ENCODE measurements around the gene SERPINB12.

SERPINB12 gene

GRCh38 chr18:63550068-63550467 is 7.9 kb downstream of the SERPINB12 start:
- no peak for DNase-seq (ENCODE audit: low read depth in 2 of 3, low spot score in 2 of 3)

- no peak for DNase-seq (ENCODE audit: low read depth in 2 of 3, low spot score in 2 of 3)
Measured at GRCh38 chr18:63551769-63552168, 9.6 kb downstream of the SERPINB12 start.

GRCh38 chr18:63552581-63552980 is 10.4 kb downstream of the SERPINB12 start:
- DNase-seq (ENCODE audit: low read depth in 2 of 3, low spot score in 2 of 3), result no peak

GRCh38 chr18:63553081-63553480 is 10.9 kb downstream of the SERPINB12 start:
- no peak for DNase-seq (ENCODE audit: low read depth in 2 of 3, low spot score in 2 of 3)

- no peak for DNase-seq (ENCODE audit: low read depth in 2 of 3, low spot score in 2 of 3)
Measured at GRCh38 chr18:63559567-63560491, 17.7 kb downstream of the SERPINB12 start.

GRCh38 chr18:63562284-63562683 is 20.1 kb downstream of the SERPINB12 start:
- DNase-seq (ENCODE audit: low read depth in 2 of 3, low spot score in 2 of 3), result no peak

GRCh38 chr18:63564021-63564420 is 21.9 kb downstream of the SERPINB12 start:
- no peak for DNase-seq (ENCODE audit: low read depth in 2 of 3, low spot score in 2 of 3)

GRCh38 chr18:63564561-63564960 is 22.4 kb downstream of the SERPINB12 start:
- no peak for DNase-seq (ENCODE audit: low read depth in 2 of 3, low spot score in 2 of 3)

- no peak for DNase-seq (ENCODE audit: low read depth in 2 of 3, low spot score in 2 of 3)
Measured at GRCh38 chr18:63567276-63567675, 25.1 kb downstream of the SERPINB12 start.

- DNase-seq (ENCODE audit: low read depth in 2 of 3, low spot score in 2 of 3), result no peak
Measured at GRCh38 chr18:63567825-63568224, 25.7 kb downstream of the SERPINB12 start.

- no peak for DNase-seq (ENCODE audit: low read depth in 2 of 3, low spot score in 2 of 3)
Measured at GRCh38 chr18:63570721-63571120, 28.6 kb downstream of the SERPINB12 start.

- no peak for DNase-seq (ENCODE audit: low read depth in 2 of 3, low spot score in 2 of 3)
Measured at GRCh38 chr18:63575681-63576080, 33.5 kb downstream of the SERPINB12 start.

GRCh38 chr18:63578357-63578958 is 36.3 kb downstream of the SERPINB12 start:
- no peak for DNase-seq (ENCODE audit: low read depth in 2 of 3, low spot score in 2 of 3)

- no peak for DNase-seq (ENCODE audit: low read depth in 2 of 3, low spot score in 2 of 3)
Measured at GRCh38 chr18:63579616-63580015, 37.4 kb downstream of the SERPINB12 start.

GRCh38 chr18:63585988-63586387 is 43.8 kb downstream of the SERPINB12 start:
- DNase-seq (ENCODE audit: low read depth in 2 of 3, low spot score in 2 of 3), result no peak

- no peak for DNase-seq (ENCODE audit: low read depth in 2 of 3, low spot score in 2 of 3)
Measured at GRCh38 chr18:63586431-63586830, 44.3 kb downstream of the SERPINB12 start.

GRCh38 chr18:63586966-63587365 is 44.8 kb downstream of the SERPINB12 start, which contains the start of gene SERPINB13:
TSS of gene SERPINB13 (plus strand) at chr18:63587343. CDS start at chr18:63588668, 1,325 bp downstream.
- DNase-seq (ENCODE audit: low read depth in 2 of 3, low spot score in 2 of 3), result no peak

GRCh38 chr18:63588909-63589308 is 46.7 kb downstream of the SERPINB12 start:
- no peak for DNase-seq (ENCODE audit: low read depth in 2 of 3, low spot score in 2 of 3)

GRCh38 chr18:63590373-63590772 is 48.2 kb downstream of the SERPINB12 start:
- DNase-seq (ENCODE audit: low read depth in 2 of 3, low spot score in 2 of 3), result no peak

GRCh38 chr18:63590966-63591695 is 49.0 kb downstream of the SERPINB12 start:
- DNase-seq (ENCODE audit: low read depth in 2 of 3, low spot score in 2 of 3), result no peak

GRCh38 chr18:63591725-63592124 is 49.6 kb downstream of the SERPINB12 start:
- no peak for DNase-seq (ENCODE audit: low read depth in 2 of 3, low spot score in 2 of 3)

GRCh38 chr18:63592471-63592870 is 50.3 kb downstream of the SERPINB12 start:
- DNase-seq (ENCODE audit: low read depth in 2 of 3, low spot score in 2 of 3), result no peak

Measured in activated CD8-positive, alpha-beta memory T cell treated with anti-CD3 and anti-CD28 coated beads for 48 hours (primary cell).